KG1 (cell line): ENCODE data around the gene TTLL1.
"Not testable (repeated sequence)": the region's sequence is repeated elsewhere in the genome, so short reads cannot be mapped to it uniquely, and the experiment has no call there.

Source experiments
- DNase-seq: peaks from one replicate; lab custom pipeline; 2025; lab: John Stamatoyannopoulos, UW

The TTLL1 gene

DNA sequence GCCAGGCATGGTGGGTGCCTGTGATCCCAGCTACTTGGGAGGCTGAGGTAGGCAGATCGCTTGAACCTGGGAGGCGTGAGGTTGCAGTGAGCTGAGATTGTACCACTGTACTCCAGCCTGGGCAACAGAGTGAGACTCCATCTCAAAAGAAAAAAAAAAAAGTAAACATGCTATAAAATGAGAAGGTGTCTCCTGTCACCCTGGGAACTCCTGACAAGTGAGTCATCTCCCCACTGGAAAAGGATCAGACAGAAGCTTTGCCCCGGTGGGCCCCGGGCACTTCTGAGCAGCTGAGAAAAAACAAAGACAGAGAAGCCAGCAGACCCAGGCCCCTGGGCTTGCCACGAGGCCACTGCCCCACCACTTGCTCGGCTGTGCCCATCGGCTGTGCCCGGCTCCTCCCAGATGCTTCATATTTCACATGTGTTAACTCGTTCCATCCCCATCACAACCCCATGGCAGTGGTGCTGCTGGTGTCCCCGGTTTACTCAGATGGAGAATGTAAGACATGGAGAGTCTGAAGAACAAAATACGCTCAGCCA is 22.3 kb downstream of the TTLL1 start:
- DNase-seq, result no peak

DNA sequence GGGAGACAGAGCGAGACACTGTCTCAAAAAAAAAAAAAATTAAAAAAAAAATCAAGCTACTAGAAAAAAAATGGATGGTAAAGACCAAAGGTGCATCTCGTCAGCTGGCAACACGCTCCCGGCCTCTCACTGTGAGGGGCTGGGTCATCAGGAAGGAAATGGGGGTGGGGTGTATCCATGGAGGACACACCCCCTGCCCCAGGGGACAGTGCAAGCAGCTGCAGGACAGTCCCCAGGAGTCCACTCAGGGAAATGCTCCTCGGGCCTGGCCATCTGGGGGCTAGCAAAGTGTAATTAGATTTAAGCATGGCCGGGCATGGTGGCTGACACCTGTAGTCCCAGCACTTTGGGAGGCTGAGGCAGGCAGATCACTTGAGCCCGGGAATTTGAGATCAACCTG is 23.1 kb downstream of the TTLL1 start:
- DNase-seq, result no peak

DNA sequence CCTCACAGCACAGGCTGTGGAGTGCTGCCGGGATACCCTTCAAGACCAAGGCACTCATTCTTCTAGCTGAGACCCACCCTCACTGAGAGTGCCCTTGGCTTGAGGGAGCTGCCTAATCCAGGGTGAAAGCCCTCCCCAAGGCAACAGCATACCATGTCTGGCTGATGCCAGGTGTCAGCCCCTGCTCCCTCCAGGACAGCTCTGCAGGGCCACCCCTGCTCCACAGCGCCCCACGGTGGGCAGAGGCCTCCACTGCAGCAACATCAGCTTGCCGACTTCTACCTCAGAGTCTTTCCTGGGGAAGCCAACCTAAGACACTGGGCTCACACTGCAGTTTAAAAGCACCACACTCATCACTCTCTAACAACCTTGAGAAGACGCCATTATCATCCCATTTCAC is 29.0 kb downstream of the TTLL1 start:
- DNase-seq, result no peak

DNA sequence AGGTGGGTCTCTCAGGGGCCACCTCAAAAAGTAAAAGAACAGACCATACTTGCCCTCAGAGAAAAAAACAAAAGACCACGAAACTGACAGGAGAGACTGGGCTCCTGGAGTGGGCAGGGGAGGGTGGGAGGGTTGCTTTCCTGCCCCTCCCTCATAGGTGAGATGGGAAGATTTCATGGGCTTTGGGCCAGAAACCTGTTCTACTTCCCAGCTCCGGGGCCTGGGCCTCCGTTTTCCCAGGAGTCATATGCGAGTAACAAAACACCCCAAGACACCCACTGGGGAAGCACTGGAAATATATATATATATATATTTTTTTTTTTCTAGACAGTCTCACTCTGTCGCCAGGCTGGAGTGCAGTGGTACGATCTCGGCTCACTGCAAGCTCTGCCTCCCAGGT is 31.6 kb downstream of the TTLL1 start:
- DNase-seq, result no peak

DNA sequence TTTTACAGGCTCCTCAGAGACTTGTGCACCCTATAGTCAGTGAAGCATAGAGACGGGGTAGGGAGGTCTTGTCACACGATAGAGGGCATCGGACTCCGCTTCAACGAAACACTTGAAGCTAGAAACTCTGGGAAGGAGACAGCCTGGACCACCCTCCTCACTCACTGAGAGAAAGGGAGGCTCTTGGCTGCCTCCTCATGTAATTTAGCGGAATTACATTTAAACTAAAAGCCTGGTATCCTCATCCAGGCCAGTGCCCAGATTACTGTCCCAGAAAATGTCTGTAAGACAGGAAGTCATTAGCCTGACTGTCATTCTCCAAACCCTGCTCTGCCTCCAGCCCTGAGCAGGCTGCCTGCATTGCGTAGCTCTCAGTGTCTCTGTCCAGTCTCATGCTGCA is 36.0 kb downstream of the TTLL1 start:
- no peak for DNase-seq

DNA sequence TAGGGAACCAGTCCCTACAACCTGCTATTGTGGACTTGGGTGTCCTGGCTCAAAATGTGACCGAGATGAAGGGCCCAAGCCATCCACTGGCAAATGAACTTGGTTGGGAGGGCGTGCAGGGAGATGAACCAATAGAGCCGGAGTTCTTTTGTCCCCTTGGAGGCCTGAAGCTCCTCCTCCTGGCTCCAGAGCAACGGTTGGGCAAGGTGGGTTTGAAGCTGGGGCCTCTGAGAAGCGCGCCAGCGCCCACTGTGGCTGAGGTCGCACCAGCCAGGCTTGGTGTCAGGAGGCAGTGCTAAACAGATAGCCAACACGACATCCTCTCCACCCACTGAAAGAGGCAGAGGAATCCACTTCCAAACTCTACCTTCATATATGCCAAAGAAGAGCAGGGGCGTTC is 38.2 kb downstream of the TTLL1 start:
- no peak for DNase-seq

DNA sequence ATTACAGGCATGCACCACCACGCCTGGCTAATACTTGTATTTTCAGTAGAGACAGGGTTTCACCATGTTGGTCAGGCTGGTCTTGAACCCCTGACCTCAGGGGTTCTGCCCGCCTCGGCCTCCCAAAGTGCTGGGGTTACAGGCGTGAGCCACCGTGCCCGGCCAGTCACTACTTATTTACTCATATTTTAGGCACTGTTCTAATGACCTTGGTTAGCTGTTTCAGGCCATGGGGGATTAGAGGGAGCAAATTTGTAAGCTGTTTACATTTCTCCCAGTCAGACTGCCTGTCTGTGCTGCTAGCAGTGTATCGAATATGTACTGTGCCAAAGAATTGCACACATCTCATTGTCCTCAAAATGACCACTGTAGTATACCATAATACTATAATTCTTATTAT is 41.6 kb downstream of the TTLL1 start:
- no peak for DNase-seq

DNA sequence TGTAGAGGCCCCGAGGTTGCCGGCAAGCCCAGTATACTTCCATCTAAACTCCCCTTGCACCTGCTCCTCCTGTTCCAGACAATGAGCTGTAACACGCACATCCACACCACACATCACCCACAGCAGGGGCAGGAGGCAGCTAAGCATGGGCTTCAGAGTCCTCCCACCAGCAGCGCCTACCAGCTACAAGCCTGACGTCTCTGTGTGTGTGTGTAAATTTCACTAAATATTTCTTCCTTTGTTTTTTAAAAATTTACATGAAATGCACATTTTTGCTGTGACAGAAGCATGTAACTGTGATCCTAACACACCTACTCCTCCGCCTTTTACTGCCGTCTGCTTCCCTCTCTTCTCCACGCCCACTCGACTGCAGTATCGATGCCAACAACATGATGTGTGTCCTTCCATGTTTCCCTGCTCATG is 44.9 kb downstream of the TTLL1 start:
- DNase-seq, result no peak

DNA sequence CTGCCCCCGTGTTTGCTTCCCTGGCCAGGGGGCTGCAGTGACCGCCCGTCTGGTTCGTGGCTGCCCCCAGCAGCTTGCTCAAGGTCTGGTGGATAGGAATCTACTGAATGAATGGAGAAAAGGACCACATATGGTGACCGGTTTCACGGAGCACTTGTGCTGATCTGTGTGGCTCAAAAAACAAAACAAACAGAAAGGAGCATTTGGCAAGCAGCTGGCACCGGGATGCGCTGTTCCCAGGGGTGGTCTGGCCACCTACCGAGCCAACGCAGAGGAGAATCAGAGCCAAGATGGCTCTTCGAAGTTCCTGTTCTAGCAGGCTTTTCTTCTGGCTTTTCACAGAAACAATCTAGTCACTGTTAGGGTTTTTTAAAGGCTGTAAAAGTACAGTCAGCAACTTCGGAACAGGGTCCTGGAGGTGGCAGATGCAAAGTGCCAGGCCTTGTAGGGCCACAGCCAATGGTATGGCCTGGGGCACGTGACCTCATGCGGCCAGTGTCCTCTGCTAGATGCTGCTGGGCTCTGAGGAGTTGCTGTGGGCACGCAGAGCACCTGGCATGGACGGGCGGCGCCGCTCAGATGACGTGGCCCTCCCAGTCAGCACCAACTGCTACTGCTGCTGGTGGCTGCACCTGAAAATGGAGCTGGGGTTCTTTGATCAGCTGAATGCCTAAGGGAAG is 47.0 kb downstream of the TTLL1 start:
- DNase-seq, result no peak

DNA sequence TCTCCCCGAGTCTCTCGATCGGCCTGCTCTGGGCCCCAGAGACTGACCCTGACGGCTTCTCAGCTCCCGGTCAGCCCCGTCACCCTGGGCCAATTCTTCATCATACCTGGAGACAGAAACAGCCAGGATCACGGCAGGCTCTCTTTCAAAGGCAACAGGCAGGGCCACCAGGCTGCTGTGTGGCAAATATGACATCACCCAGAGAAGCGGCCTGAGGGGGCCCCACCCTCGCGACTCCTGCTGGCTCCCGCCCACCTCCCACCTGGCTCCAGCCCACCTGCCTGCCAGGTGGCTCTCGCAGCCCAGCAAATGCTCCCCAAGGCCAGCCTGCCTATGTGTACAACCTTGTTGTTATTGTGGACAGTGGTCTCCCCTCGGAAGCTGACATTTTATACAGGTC is 49.4 kb downstream of the TTLL1 start:
- no peak for DNase-seq

DNA sequence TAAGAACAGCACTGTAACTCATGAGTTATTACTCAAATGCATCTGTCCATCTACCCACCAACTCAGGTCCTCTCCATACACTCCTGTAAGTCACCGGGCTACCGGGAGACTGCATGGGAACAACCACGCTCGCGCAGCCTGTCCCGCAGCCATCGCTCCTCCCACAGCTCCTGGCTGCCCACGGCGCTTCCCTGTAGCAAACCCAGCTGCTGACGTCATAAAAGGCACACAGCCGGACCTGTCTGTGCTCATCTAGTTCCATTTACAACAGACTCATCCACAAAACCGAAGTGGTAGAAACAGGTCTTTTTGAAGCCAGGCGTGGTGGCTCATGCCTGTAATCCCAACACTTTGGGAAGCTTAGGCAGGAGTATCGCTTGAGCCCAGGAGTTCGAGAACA is 50.9 kb downstream of the TTLL1 start:
- DNase-seq, result no peak

DNA sequence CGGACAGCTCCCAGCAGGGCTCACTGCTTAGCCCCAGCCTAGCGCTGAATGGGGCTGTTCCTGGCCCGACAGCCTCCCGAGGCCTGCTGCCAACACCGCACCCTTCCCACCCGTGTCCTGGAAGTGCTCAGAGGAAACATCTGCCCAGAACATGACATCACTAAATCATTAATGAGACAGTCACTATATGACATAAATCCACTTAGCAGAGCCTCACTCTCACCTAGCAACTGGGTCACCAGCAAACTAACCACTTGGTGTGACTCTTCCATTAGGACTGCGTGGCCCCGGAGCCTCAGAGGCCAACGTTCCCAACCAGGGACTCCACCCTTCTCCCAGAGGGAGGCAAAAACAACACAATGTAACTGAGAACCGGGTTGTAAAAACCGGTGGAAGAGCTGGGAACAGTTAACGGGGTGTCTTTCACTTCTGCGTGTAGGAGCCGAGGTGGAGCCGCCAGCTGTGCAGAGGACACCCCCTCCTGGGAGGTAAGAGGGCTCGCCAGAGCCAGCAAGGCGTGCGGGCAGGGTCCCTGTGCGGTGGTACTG is 52.8 kb downstream of the TTLL1 start:
- DNase-seq, result no peak

DNA sequence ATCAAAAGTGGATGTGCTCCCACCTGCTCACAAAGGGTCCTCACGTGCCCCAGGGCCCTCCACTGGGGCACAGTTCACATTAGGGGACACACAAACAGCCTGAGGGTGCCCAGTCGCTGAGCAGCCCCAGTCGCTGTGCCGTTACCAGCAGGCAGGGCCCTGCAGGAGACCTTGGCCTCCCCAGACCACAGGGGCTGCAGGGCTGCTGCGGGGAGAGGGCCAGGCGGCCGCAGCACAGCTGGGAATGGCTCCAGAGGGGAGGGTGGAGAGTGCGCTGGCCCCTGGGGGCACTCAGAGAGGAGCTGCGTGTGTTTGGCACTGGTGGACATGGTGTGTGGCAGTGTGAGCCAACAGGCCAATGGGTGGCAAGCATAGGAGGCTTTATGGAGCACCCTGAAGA is 53.9 kb downstream of the TTLL1 start:
- DNase-seq, result no peak

DNA sequence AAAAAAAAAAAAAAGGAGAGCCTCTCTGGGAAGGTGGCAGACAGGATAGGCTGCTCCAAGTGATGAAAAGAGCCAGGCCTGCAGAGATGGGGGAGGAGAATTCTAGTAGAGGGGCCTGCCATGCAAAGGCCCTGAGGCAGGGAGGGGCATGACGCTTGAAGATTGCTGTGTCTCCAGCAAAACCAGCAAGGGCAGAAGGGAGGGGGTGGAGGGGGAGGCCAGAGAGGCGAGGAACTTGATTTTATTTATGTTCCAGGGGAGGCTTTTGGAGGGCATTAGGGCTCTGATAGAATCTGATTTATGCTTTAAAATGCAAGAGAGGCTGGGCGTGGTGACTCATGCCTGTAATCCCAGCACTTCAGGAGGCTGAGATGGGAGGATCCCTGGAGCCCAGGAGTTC is 57.6 kb downstream of the TTLL1 start:
- DNase-seq, result no peak

DNA sequence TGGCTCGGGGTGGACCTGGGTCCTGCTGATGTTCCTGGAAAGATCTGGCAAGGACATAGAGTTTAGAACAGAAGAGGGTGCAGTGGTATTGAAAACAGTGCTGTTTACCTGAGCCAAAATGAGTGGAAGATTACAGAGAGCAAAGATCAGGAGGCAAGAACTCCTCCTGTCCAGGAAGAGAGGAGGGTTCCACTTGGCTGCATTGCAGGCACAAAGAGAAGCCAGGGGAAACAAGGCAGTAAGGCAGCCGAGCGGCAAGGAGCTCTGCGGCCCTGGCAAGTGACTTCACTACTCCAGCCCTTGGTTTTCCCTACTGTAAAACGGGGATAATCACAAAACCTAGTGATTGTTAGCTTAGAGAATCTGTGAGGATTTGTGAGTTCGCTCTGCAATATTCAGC is 70.6 kb downstream of the TTLL1 start:
- no peak for DNase-seq

DNA sequence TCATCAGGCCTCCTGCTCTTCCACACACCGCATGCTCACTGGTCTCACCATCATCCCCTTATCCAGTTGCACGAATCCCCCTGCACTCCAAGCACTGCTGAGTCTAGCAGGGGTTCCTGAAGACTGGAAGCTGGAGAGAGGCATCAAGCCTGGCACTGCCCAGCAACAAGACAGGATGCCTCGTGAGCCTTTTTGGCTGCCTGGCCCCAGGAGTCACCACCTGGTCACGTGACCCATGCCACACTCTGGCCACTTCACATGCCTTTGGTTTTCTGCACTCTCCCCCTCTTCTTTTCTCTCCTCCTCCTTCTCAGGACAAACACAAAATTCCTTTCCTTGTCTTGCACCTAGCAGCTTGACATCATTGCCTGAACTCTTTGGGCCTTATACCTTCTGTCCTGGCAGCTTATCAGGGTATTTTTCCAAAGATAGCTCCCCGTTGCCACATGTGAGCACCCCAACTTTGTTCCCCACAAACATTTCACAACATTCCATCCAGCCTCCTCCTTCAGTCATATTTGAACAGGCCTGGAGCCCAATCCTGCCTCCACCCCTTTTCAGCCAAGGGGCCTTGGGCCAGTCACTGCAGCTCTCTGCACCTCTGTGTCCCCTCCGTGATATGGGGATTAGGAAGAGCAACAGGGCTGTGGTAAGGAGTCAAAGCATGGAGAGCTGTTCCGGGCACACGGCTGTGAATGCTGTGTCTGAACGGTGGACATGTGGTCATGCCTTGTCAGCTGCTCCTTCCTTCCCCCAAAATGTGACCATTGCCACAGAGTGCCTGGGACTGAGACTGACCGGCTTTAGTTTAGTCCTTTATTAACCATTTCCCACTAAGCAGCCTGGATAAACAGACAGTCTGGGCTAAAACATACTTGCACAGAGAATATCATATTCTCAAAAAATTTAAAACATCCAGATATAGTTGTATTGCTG is 71.4 kb downstream of the TTLL1 start:
- no peak for DNase-seq

DNA sequence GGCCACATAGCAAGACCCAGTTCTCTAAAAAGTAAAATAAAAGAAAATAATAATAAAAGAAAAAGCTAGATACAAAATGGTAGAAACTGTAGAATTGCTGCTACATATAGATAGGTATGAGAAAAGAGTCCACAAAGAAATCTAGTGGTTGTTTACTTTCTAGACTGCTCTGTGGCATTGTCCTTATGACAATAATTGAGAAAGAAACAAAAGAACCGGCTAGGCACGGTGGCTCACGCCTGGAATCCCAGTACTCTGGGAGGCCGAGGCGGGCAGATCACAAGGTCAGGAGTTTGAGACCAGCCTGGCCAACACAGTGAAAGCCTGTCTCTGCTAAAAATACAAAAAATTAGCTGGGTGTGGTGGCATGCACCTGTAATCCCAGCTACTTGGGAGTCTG is 73.0 kb downstream of the TTLL1 start:
- not testable (repeated sequence) for DNase-seq

DNA sequence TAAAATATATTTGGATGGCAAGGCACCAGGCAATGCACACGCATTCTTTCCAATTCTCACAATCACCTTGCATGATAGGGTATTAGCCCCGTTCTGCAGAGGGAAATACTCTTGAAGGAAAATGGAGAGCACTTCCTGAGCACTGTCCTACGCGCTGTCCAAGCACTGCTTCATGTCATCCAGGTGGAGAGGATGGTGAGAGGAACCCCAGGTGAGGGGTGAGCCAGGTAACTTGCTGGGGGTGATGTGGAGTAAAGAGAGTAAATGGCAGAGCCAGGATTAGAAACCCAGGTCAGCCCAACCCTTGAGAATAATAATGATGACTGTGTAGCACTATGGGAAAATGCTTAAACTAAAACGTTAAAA is 73.5 kb downstream of the TTLL1 start:
- DNase-seq, result no peak

DNA sequence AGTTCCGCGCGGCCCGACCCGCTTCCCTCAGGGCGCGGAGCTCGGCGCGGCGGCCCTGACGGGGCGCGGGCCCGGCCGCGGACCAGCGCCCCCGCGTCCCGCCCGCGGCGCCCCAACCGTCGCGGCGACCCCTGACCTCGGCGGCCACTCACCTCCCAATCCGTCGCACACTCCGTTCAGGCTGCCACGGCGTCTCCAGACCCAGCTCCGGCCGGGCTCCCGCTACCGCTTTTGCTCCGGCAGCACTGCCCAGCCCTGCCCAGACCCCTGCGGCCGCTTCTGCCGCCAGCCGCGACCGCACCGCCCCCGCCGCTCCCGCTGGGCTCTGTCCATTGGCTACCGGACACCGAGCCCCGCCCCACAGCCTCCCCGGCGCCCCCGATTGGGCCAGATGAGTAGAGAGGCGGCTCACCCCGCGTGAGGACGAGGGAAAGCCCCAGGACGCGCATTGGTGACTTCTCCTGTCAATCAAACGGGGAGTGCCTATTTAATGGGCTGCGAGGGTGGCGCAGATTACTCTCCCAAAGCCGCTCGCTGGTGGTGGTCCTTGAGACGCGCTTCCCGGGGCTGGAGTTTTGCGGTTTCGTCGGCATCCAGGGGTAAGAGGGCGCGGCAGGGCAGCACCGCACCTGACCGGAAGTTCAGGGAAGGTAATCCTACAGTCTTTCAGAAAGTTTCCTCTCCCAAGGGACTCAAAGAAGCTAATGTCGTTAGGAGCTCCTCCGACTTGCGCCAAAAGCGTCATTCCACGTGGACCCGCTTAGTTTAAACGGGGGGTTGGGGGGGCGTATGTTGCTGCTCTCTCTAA is 74.1 kb downstream of the TTLL1 start, which contains the start of gene PACSIN2:
TSS of gene PACSIN2 (minus strand) at position 281 of the 808 bp plus-strand sequence. CDS start 103,069 bp downstream, outside the sequence.
- DNase-seq, result peak; percentile 95

DNA sequence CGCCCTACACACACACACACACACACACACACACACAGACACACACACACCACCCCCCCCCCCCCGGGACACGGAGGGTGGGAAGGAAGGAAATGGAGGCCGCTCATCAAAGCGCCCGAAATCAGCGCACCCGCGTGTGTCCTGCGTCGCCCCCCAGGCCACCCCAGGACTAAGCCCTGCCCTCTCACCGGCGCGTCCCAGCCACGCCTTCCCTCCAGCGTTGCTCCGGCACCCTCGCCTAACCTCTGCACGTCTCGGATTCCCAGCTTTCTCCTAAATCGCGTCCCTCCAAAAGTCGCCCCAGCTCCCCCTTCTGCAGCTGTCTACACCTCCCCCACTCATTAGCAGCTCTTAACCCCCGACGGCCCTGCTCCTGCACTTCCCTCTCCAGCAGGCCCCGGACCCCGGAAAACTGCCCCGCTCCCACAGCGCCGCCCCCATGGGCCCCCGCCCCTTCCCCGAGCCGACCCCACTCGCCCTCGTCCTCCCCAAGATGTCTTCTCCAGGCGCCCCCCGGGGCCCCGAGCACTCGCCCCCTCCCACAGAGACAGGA is 74.8 kb downstream of the TTLL1 start:
- no peak for DNase-seq
